GM23338 (cell line): ENCODE data around the gene KRT31. TPM values are rescaled to one million over a fixed set of nuclear protein-coding genes. Genes with fewer than 3 reads are reported as not detected.

Experiments
- ATAC-seq: fragments of 200-7000 bp; cut with Tn5 transposase; 3 replicates; pipeline ENCODE4 v1.9.1; 2020
- DNase-seq: peaks from one replicate; pipeline ENCODE4 v3.0.0-alpha.2; 2015; ENCODE audit warnings: low spot score
- H2AFZ ChIP-seq: fragments of 200-600 bp; sonication (generic); 2 replicates; pipeline ENCODE4 v1.8.0; 2016; ENCODE audit warnings: antibody characterized with exemption, mild to moderate bottlenecking, moderate library complexity
- H3F3A ChIP-seq: fragments of 200-600 bp; sonication (generic); replicated peaks from 2 replicates; pipeline ENCODE4 v1.8.0; 2017; ENCODE audit warnings: antibody characterized with exemption, mixed run types, low read depth
- H3K27ac ChIP-seq: fragments of 200-600 bp; sonication (generic); 2 replicates; pipeline ENCODE4 v1.6.1; 2016; ENCODE audit warnings: low read depth
- H3K27me3 ChIP-seq: fragments of 200-600 bp; sonication (generic); 2 replicates; pipeline ENCODE4 v1.8.0; 2016; ENCODE audit warnings: mild to moderate bottlenecking, mixed run types, moderate library complexity; ENCODE audit not compliant: insufficient read depth
- H3K36me3 ChIP-seq: fragments of 200-600 bp; sonication (generic); 2 replicates; pipeline ENCODE4 v1.8.0; 2016; ENCODE audit warnings: mild to moderate bottlenecking; ENCODE audit not compliant: insufficient read depth
- H3K4me1 ChIP-seq: fragments of 200-600 bp; sonication (generic); 2 replicates; pipeline ENCODE4 v1.8.0; 2016; ENCODE audit warnings: mild to moderate bottlenecking, moderate library complexity; ENCODE audit not compliant: insufficient read depth
- H3K4me2 ChIP-seq: fragments of 200-600 bp; sonication (generic); 2 replicates; pipeline ENCODE4 v1.7.1; 2017; ENCODE audit warnings: mixed run types
- H3K4me3 ChIP-seq: fragments of 200-600 bp; sonication (generic); 2 replicates; pipeline ENCODE4 v1.6.1; 2016; ENCODE audit warnings: mixed run types
- H3K79me2 ChIP-seq: fragments of 200-600 bp; sonication (generic); replicated peaks from 2 replicates; pipeline ENCODE4 v1.8.0; 2017; ENCODE audit warnings: mild to moderate bottlenecking; ENCODE audit not compliant: insufficient read depth
- H3K9me2 ChIP-seq: fragments of 200-600 bp; sonication (generic); 2 replicates; pipeline ENCODE4 v1.8.0; 2017; ENCODE audit not compliant: insufficient read depth
- H4K20me1 ChIP-seq: fragments of 200-600 bp; sonication (generic); replicated peaks from 2 replicates; pipeline ENCODE4 v1.8.0; 2017; ENCODE audit warnings: mild to moderate bottlenecking; ENCODE audit not compliant: insufficient read depth
- H3K27ac Mint-ChIP-seq: 2 replicates; pipeline ENCODE4 v1.8.0; 2020; ENCODE audit warnings: inconsistent platforms, mild to moderate bottlenecking, moderate library complexity, mixed read lengths
- H3K27me3 Mint-ChIP-seq: 3 replicates; pipeline ENCODE4 v1.8.0; 2022; ENCODE audit warnings: low read depth, mild to moderate bottlenecking, moderate library complexity, mixed read lengths, inconsistent platforms; ENCODE audit not compliant: insufficient read depth, poor library complexity
- H3K36me3 Mint-ChIP-seq: 3 replicates; pipeline ENCODE4 v1.8.0; 2021; ENCODE audit warnings: low read depth, mild to moderate bottlenecking, inconsistent platforms, moderate library complexity, mixed read lengths
- H3K4me1 Mint-ChIP-seq: 3 replicates; pipeline ENCODE4 v1.8.0; 2020; ENCODE audit warnings: mild to moderate bottlenecking, inconsistent platforms, mixed read lengths
- H3K4me3 Mint-ChIP-seq: 3 replicates; pipeline ENCODE4 v1.8.0; 2021; ENCODE audit warnings: moderate library complexity, mild to moderate bottlenecking, inconsistent platforms, mixed read lengths
- H3K9me3 Mint-ChIP-seq: 3 replicates; pipeline ENCODE4 v1.8.0; 2020; ENCODE audit warnings: moderate library complexity, mild to moderate bottlenecking, inconsistent platforms, mixed read lengths
- CREB1 ChIP-seq: fragments of 250-450 bp; sonication (Bioruptor Pico); IDR thresholded peaks from 2 replicates; pipeline ENCODE4 v1.5.0; 2020; ENCODE audit warnings: low read depth, mild to moderate bottlenecking, moderate library complexity
- STAT1 ChIP-seq: IDR thresholded peaks from one replicate; pipeline ENCODE4 v1.6.1; 2016; ENCODE audit warnings: antibody characterized with exemption; ENCODE audit not compliant: unreplicated experiment
- ZNF114 ChIP-seq: fragments of 250-450 bp; sonication (Bioruptor Pico); IDR thresholded peaks from 2 replicates; pipeline ENCODE4 v1.5.0; 2020; ENCODE audit warnings: mild to moderate bottlenecking, moderate library complexity
- ZNF331 ChIP-seq: fragments of 250-450 bp; sonication (Bioruptor Pico); IDR thresholded peaks from 2 replicates; pipeline ENCODE4 v1.5.0; 2020; ENCODE audit warnings: low read depth, mild to moderate bottlenecking, moderate library complexity
- polyA plus RNA-seq: library from polyadenylated mRNA; unstranded; fragments of >200 nt; fragmentation: Nextera tagmentation; extraction: Ambion mirVana; gene quantifications from 2 replicates; pipeline ENCODE4 v1.2.1, GENCODE V29; 2016
- total RNA-seq: library from RNA; depleted of rRNA; stranded (reverse); fragments of >200 nt; shearing (Covaris generic); gene quantifications from 2 replicates; pipeline ENCODE4 v1.2.3, GENCODE V29; 2014
- TF ChIP-seq, protein P1 (sequence below): fragments of 250-450 bp; sonication (Bioruptor Pico); IDR thresholded peaks from 2 replicates; pipeline ENCODE4 v1.5.0; 2020; ENCODE audit warnings: mild to moderate bottlenecking, moderate library complexity
- TF ChIP-seq, protein P2 (sequence below): IDR thresholded peaks from one replicate; pipeline ENCODE4 v1.6.1; 2018; ENCODE audit warnings: antibody characterized with exemption; ENCODE audit not compliant: unreplicated experiment

Gene KRT31
- total and polyA plus RNA-seq, 2 experiments from 2014 or later: not detected

DNA sequence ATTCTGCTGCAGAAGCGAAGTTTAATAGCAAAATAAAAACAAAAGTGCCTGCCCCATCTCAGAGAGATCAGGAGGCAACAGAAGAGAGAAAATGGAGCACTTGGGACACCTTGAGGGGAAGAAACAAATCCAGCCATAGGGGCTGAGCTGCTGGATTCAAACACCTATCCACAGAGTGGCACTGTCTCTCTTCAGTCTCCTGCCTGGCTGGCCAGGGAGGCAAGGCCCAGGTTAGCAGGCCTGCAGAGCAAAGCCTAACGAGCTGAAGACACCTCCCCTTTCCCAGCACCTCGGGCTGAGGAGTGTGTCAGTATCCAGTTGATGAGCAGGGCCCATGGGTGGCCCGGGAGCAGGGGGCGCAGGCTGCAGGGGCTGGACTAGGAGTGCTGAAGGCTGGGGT is 8.8 kb upstream of the KRT31 start (continued):
- no peak for TF ChIP-seq ZNF331
- TF ChIP-seq, protein P1, sequence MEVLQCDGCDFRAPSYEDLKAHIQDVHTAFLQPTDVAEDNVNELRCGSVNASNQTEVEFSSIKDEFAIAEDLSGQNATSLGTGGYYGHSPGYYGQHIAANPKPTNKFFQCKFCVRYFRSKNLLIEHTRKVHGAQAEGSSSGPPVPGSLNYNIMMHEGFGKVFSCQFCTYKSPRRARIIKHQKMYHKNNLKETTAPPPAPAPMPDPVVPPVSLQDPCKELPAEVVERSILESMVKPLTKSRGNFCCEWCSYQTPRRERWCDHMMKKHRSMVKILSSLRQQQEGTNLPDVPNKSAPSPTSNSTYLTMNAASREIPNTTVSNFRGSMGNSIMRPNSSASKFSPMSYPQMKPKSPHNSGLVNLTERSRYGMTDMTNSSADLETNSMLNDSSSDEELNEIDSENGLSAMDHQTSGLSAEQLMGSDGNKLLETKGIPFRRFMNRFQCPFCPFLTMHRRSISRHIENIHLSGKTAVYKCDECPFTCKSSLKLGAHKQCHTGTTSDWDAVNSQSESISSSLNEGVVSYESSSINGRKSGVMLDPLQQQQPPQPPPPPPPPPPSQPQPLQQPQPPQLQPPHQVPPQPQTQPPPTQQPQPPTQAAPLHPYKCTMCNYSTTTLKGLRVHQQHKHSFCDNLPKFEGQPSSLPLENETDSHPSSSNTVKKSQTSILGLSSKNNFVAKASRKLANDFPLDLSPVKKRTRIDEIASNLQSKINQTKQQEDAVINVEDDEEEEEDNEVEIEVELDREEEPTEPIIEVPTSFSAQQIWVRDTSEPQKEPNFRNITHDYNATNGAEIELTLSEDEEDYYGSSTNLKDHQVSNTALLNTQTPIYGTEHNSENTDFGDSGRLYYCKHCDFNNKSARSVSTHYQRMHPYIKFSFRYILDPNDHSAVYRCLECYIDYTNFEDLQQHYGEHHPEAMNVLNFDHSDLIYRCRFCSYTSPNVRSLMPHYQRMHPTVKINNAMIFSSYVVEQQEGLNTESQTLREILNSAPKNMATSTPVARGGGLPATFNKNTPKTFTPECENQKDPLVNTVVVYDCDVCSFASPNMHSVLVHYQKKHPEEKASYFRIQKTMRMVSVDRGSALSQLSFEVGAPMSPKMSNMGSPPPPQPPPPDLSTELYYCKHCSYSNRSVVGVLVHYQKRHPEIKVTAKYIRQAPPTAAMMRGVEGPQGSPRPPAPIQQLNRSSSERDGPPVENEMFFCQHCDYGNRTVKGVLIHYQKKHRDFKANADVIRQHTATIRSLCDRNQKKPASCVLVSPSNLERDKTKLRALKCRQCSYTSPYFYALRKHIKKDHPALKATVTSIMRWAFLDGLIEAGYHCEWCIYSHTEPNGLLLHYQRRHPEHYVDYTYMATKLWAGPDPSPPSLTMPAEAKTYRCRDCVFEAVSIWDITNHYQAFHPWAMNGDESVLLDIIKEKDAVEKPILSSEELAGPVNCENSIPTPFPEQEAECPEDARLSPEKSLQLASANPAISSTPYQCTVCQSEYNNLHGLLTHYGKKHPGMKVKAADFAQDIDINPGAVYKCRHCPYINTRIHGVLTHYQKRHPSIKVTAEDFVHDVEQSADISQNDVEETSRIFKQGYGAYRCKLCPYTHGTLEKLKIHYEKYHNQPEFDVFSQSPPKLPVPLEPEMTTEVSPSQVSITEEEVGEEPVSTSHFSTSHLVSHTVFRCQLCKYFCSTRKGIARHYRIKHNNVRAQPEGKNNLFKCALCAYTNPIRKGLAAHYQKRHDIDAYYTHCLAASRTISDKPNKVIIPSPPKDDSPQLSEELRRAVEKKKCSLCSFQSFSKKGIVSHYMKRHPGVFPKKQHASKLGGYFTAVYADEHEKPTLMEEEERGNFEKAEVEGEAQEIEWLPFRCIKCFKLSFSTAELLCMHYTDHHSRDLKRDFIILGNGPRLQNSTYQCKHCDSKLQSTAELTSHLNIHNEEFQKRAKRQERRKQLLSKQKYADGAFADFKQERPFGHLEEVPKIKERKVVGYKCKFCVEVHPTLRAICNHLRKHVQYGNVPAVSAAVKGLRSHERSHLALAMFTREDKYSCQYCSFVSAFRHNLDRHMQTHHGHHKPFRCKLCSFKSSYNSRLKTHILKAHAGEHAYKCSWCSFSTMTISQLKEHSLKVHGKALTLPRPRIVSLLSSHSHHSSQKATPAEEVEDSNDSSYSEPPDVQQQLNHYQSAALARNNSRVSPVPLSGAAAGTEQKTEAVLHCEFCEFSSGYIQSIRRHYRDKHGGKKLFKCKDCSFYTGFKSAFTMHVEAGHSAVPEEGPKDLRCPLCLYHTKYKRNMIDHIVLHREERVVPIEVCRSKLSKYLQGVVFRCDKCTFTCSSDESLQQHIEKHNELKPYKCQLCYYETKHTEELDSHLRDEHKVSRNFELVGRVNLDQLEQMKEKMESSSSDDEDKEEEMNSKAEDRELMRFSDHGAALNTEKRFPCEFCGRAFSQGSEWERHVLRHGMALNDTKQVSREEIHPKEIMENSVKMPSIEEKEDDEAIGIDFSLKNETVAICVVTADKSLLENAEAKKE (CRISPR knock-in tag): no peak

DNA sequence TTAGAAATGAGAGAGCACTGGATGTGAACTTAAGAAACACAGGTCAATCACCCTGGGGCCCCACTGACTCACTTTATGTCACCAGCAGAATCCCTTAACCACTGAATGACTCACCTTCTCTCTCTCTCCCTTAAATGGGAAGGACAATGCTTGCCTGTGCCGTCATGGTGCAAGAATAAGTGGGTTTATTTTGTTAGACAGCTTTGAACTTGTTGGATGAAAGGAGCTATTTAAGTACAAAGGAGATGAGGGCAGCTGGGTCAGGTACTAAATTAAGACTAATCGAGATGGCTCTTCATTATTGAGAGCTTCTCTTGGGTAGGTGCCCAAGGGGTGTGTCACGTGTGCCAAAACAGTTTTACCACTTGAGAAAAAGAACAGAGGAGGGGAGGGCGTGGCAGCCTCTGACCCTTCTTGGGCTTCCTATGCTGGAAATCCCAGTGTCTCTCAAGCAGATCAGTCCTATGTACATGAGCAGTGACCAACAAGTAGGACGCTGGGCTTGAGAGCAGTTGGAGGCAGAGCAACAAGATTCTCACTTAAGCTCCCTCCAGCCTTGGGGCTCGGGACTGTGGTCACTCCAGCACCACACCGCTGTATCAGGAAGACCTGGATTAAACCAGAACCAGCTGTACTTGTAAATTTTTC is 6.7 kb upstream of the KRT31 start:
- Histone ChIP-seq H3F3A (no peaks in the 10 kb centered on the region), H2AFZ (no peak overlapping the region), H3K4me2 (no peak overlapping the region)
- TF ChIP-seq, protein P2, sequence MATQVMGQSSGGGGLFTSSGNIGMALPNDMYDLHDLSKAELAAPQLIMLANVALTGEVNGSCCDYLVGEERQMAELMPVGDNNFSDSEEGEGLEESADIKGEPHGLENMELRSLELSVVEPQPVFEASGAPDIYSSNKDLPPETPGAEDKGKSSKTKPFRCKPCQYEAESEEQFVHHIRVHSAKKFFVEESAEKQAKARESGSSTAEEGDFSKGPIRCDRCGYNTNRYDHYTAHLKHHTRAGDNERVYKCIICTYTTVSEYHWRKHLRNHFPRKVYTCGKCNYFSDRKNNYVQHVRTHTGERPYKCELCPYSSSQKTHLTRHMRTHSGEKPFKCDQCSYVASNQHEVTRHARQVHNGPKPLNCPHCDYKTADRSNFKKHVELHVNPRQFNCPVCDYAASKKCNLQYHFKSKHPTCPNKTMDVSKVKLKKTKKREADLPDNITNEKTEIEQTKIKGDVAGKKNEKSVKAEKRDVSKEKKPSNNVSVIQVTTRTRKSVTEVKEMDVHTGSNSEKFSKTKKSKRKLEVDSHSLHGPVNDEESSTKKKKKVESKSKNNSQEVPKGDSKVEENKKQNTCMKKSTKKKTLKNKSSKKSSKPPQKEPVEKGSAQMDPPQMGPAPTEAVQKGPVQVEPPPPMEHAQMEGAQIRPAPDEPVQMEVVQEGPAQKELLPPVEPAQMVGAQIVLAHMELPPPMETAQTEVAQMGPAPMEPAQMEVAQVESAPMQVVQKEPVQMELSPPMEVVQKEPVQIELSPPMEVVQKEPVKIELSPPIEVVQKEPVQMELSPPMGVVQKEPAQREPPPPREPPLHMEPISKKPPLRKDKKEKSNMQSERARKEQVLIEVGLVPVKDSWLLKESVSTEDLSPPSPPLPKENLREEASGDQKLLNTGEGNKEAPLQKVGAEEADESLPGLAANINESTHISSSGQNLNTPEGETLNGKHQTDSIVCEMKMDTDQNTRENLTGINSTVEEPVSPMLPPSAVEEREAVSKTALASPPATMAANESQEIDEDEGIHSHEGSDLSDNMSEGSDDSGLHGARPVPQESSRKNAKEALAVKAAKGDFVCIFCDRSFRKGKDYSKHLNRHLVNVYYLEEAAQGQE: no peak
- no peak for TF ChIP-seq ZNF114 (CRISPR knock-in tag)
- TF ChIP-seq CREB1 (CRISPR knock-in tag): no peak
- TF ChIP-seq STAT1: no peak

More for the DNA sequence above, 6.7 kb upstream of the KRT31 start:
- no peaks in the 10 kb centered on the region for H3K4me1 Mint-ChIP-seq
- H3K9me3 Mint-ChIP-seq: no peaks in the 10 kb centered on the region
- Histone ChIP-seq H3K27ac (no peak overlapping the region), H3K4me1 (no peaks in the 10 kb centered on the region), H3K36me3 (no peaks in the 10 kb centered on the region), H3K4me3 (no peak overlapping the region), H3K9me2 (no peaks in the 10 kb centered on the region), H3K27me3 (no peaks in the 10 kb centered on the region), H4K20me1 (no peaks in the 10 kb centered on the region), H3K79me2 (no peaks in the 10 kb centered on the region)
- DNase-seq: no peak
- ATAC-seq: no peak
- no peaks in the 10 kb centered on the region for H3K36me3 Mint-ChIP-seq
- peaks cover 2% of the 10 kb centered on the region for H3K27me3 Mint-ChIP-seq
- no peak overlapping the region for H3K27ac Mint-ChIP-seq
- no peak overlapping the region for H3K4me3 Mint-ChIP-seq
